GM12872 (cell line): ENCODE measurements around the gene SCARB1.
A peak's percentile ranks its signal among the peaks of the same experiment; 100 is the strongest.

Source experiments
- TF ChIP-seq, protein P1 (sequence below): IDR thresholded peaks from 3 replicates; pipeline ENCODE4 v1.5.1; 2011; ENCODE audit warnings: low read depth, mild to moderate bottlenecking, low read length, moderate library complexity; ENCODE audit not compliant: insufficient read depth

SCARB1 gene

DNA sequence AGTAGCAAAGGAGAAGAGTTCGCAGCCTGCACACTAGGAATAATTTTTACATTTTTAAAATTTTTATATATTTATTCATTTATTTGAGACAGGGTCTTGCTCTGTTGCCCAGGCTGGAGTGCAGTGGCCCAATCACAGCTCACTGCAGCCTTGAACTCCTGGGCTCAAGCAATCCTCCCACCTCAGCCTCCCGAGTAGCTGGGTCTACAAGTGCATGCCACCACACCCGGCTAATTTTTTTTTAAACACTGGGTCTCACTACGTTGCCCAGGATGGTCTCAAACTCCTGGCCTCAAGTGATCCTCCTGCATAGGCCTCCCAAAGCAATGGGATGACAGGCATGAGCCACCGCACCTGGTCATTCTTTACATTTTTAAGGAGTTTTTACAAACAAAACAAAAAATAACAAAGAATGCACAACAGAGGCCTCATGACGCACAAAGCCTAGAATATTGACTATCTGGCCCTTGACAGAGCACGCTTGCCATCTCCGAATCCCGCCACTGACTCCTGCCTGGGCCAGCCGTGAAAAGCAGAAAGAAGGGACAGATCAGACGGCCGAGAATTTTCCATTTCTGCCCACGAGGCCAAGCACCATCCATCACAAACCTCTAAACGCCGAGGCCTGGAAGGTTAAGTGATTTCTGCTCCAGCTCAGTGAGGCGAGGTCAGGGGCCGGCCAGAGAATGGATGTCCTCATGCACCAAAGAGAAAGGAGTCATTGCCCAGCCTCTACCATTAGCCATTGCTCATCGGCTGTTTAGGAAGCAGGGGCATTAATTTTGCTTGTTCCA is 120.0 kb downstream of the SCARB1 start:
- TF ChIP-seq, protein P1, sequence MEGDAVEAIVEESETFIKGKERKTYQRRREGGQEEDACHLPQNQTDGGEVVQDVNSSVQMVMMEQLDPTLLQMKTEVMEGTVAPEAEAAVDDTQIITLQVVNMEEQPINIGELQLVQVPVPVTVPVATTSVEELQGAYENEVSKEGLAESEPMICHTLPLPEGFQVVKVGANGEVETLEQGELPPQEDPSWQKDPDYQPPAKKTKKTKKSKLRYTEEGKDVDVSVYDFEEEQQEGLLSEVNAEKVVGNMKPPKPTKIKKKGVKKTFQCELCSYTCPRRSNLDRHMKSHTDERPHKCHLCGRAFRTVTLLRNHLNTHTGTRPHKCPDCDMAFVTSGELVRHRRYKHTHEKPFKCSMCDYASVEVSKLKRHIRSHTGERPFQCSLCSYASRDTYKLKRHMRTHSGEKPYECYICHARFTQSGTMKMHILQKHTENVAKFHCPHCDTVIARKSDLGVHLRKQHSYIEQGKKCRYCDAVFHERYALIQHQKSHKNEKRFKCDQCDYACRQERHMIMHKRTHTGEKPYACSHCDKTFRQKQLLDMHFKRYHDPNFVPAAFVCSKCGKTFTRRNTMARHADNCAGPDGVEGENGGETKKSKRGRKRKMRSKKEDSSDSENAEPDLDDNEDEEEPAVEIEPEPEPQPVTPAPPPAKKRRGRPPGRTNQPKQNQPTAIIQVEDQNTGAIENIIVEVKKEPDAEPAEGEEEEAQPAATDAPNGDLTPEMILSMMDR, result no peak

DNA sequence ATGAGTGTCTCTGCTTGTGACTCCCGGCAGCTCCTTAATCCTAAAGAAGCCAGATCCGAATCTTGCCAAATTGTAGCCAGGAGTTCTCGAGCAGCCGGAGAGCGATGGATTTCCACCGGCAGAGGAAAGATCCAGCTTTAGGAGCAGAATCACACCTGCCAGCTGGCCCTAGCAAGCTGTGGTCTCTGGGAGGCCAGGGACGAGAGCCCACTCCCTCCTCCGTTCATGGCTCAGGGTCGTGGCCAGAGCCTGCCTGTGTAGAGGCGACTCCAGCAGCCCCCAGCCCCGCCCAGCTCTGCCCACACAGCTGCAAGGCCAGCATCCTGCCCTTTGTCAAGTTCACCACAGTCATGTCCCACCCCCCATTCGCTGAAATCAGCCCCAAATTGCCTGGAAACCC is 121.0 kb downstream of the SCARB1 start:
- TF ChIP-seq, protein P1, result no peak

DNA sequence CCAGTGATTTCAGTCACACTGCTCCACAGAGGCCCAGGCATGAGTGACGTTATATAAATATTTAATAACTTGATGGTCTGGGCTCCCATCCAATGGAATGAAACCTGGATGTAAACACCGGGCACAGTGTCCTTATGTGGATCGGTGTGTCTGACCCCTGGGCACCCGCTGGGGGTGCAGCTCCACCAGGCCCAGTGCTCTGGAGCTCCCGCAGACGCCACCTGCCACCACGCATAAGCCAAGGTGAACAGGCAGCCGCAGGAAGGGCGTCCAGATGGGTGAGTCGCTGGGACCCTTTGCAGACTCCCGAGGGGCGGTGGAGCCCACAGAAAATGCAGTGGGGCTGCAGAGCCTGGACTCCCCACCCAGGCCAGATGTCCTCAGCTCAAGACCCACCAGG is 121.6 kb downstream of the SCARB1 start:
- TF ChIP-seq, protein P1, result no peak

DNA sequence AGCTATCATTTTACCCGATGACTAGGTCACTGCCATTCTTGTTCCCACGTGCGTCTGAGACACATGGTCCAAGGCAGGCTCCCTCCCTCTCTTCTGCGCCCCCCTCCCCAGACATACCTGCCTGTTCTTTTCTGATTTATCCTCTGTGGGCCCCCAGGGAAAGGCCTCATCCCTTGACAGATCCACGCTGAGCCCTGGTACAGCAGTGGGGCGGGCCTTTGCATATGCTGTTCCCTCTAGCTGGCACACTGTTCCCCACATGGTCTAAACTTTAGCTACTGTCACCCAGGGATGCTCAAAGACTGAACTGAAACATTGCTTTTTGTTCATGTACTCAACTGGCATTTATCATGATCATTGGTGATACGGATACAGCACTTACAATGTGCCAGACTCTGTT is 122.5 kb downstream of the SCARB1 start:
- TF ChIP-seq, protein P1, result no peak

DNA sequence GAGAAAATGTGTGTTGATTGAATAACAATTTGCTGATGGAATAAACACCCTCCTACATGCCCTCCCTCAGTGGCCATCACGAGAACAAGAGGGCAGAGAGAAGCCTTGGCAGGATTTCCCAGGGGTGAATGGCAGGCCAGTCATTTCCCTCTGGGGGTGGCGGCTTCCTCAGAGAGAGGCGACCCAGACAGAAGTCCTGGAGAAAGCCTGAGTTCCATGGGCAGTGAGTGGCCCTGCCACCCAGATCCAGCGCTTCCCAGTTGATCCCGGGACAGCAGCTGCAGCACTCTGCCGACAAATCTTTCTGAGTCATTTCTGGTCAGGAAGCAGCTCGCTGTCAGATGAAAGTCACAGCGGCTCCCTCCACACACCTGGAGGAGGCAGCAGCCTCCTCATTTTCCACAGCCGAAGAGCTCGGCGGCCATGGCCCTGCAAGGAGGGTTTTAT is 123.0 kb downstream of the SCARB1 start:
- TF ChIP-seq, protein P1, result 0 out of 3 replicates have a peak, but pooled peaks have one; percentile 5

DNA sequence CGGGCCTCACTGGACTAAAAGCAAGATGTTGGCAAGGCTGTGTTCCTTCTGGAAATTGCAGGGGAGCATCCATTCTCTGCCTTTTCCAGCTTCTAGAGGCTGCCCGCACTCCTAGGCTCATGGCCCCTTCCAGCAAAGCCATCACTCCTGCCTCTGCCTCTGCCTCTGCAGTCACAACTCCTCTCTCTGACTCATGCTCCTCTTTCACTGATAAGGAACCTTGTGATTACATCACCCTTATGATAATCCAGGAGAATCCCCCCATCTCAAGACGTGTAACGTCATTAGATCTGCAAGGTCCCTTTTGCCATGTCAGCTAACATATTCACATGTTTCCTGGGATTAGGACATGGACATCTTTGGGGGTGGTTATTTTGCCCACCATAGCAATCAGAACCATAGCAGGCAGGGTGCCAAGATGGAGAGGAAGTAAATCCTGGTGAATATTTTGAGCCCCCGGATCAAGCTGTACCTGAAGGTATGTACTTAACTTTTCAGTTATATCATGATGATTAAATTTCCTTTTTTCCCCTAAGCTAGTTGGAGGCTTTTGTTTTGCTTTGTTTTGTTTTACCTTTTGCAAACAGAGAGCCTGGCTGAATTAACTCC is 123.6 kb downstream of the SCARB1 start:
- TF ChIP-seq, protein P1, result no peak

DNA sequence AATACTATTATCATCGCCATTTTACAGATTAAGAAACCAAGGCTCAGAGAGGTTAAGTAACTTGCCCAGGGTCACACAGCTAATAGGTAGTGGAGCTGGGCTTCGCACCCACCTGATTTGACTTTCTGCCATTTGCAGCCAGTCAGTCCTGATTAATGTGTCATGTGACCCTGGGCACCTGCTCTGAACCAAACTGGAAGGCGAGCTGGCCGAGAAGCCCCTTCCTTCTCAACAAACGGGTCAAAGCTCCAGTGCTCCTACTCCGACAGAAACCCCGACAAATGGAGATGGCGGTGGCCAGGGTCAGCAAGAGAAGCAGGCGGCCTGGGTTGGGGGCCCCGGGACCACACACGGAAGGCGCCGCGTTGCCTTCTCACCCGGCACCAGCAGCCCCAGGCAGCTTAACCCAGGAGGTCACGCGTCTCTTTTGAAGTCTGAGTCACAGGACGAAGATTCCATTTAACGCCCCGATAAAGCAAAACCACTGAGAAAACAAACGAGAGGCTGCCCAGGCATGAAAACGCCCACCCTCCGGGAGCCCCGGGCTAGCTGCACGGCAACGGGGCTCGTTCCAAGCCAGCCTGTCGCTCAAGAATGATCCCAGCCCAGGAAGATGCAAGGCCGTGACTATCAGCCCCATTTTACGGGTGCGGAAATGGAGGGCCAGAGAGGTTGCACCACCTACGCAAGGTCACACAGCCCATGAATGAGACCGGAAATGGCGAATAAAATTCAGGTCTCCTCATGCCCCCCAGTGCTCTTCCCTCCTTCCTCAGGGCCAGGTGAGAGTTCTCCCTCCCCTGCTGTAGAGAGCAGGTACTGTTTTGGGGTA is 124.8 kb downstream of the SCARB1 start:
- TF ChIP-seq, protein P1, result no peak
